Common myeloid progenitor, CD34-positive (primary cell): ENCODE measurements around the gene TEX26.
A peak's percentile ranks its signal among the peaks of the same experiment; 100 is the strongest.

Source experiments
- CTCF ChIA-PET: fragments of 350-600 bp; sonication (Branson Sonifier 250); formaldehyde crosslinking; loops from one replicate; lab custom pipeline; 2021; ENCODE audit warnings: antibody characterized with exemption; lab: Charles Lee
- POLR2A ChIA-PET: fragments of 350-600 bp; sonication (Branson Sonifier 250); formaldehyde crosslinking; loops from one replicate; lab custom pipeline; 2021; ENCODE audit warnings: antibody characterized with exemption; lab: Charles Lee
- DNase-seq, 3 donors: peaks; one replicate each; pipeline versions ENCODE4 v3.0.0 to v3.0.0-alpha.2; 2013
- H3K27ac ChIP-seq, 2 experiments: 1 replicate in 1 of 2; 2 replicates in 1 of 2; pipeline ENCODE4 v1.7.0; 2013; ENCODE audit warnings: inconsistent platforms in 2 of 2, low read length in 2 of 2, mild to moderate bottlenecking in 2 of 2, low read depth in 1 of 2, moderate library complexity in 1 of 2; ENCODE audit not compliant: severe bottlenecking in 2 of 2, insufficient read depth in 1 of 2, poor library complexity in 1 of 2
- H3K27me3 ChIP-seq, 5 experiments: replicated peaks in 2 of 5; 1 replicate in 3 of 5; 2 replicates in 2 of 5; pipeline versions ENCODE4 v1.6.1 to v1.7.0; 2013; ENCODE audit warnings: low read length in 4 of 5, mild to moderate bottlenecking in 2 of 5, moderate library complexity in 2 of 5, inconsistent platforms in 1 of 5; ENCODE audit not compliant: insufficient read depth in 5 of 5, control insufficient read depth in 4 of 5
- H3K36me3 ChIP-seq, 4 experiments: 1 replicate in 2 of 4; 2 replicates in 2 of 4; pipeline versions ENCODE4 v1.6.1 to v1.7.0; 2013; ENCODE audit warnings: low read length in 3 of 4, control low read depth in 1 of 4, mild to moderate bottlenecking in 1 of 4; ENCODE audit not compliant: control insufficient read depth in 4 of 4, insufficient read depth in 4 of 4
- H3K4me1 ChIP-seq, 4 experiments: 1 replicate in 3 of 4; 2 replicates in 1 of 4; pipeline versions ENCODE4 v1.6.1 to v1.7.1; 2013; ENCODE audit warnings: low read length in 3 of 4, mild to moderate bottlenecking in 3 of 4, control low read depth in 1 of 4, inconsistent platforms in 1 of 4, moderate library complexity in 1 of 4; ENCODE audit not compliant: control insufficient read depth in 4 of 4, insufficient read depth in 4 of 4; ENCODE audit errors: control extremely low read depth in 1 of 4
- H3K4me3 ChIP-seq, 7 experiments: 1 replicate in 4 of 7; 2 replicates in 3 of 7; pipeline versions ENCODE4 v1.5.1 to v1.7.0; 2013; ENCODE audit warnings: mild to moderate bottlenecking in 7 of 7, low read length in 6 of 7, moderate library complexity in 6 of 7, inconsistent platforms in 2 of 7, low read depth in 2 of 7, control low read depth in 1 of 7; ENCODE audit not compliant: insufficient read depth in 4 of 7, control insufficient read depth in 1 of 7; ENCODE audit errors: extremely low read depth in 1 of 7
- H3K9me3 ChIP-seq, 5 experiments: 1 replicate in 4 of 5; 2 replicates in 1 of 5; pipeline versions ENCODE4 v1.6.1 to v1.7.1; 2013; ENCODE audit warnings: low read length in 4 of 5, mild to moderate bottlenecking in 2 of 5, inconsistent platforms in 1 of 5, low read depth in 1 of 5, moderate library complexity in 1 of 5; ENCODE audit not compliant: control insufficient read depth in 4 of 5, insufficient read depth in 2 of 5; ENCODE audit errors: control extremely low read depth in 1 of 5
- WGBS: methylation state at CpG from one replicate; pipeline ENCODE4 v1.1.5; 2013; ENCODE audit not compliant: insufficient coverage; 5-methylcytosine and 5-hydroxymethylcytosine counted together

TEX26 gene

GRCh38 chr13:30898070-30898469 lies 34.4 kb upstream of the TEX26 start:
- Histone ChIP-seq H3K9me3 (peaks cover 0 to 1% (median 0%) of the 10 kb centered on the region in 5 experiments), H3K4me1 (peaks cover 0 to 14% (median 0%) of the 10 kb centered on the region in 4 experiments), H3K27me3 (peaks cover 0 to 18% (median 0%) of the 10 kb centered on the region in 5 experiments), H3K4me3 (no peak overlapping the region), H3K36me3 (no peaks in the 10 kb centered on the region), H3K27ac (no peak overlapping the region)
- CTCF ChIA-PET = no interaction called here
- DNase-seq = no peak
- POLR2A ChIA-PET = no interaction called here

DNA sequence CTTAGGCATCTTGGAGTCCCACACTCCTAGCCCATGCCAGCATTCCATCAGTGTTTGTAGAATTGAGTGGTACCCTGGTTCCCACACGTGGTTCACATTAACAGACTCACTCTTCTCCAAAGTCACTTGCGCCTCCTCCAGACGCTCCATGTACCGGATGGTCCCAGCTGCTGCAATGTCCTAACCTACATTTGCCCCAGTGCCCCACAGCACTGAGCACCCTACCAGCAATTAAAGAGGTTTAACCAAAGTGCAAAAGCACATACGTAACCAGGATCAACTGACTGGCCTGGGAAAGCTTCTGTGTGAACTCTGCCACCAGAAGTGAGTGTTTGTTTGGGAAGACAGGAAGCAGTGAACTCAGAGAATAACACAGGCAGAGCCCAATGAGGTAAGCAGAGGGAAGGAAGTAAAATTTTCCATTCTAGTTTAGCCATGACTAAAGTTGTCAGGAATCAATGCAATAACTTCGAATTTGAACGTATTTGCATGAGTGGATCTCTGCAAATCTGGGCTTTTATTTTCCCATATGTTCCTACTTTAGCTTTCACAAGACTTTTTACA lies 33.7 kb upstream of the TEX26 start:
- CTCF ChIA-PET = no interaction called here
- Histone ChIP-seq H3K36me3 (no peaks in the 10 kb centered on the region), H3K4me3 (peak overlapping the region in 1 of 7 experiments; percentile 37), H3K4me1 (peaks cover 0 to 14% (median 0%) of the 10 kb centered on the region in 4 experiments), H3K27me3 (peaks cover 0 to 22% (median 0%) of the 10 kb centered on the region in 5 experiments), H3K27ac (no peak overlapping the region), H3K9me3 (peaks cover 0 to 1% (median 0%) of the 10 kb centered on the region in 5 experiments)
- POLR2A ChIA-PET = no interaction called here
- peak in 2 of 3 donors; percentile 19 to 39 for DNase-seq
- 77% methylated on average over 5 of the region's 7 CpGs for WGBS

GRCh38 chr13:30900436-30900835 lies 32.0 kb upstream of the TEX26 start:
- WGBS = 96% methylated on average over 3 of the region's 4 CpGs
- no peak for DNase-seq
- H3K4me3 ChIP-seq = no peak overlapping the region
- H3K27me3 ChIP-seq = peaks cover 3 to 26% (median 13%) of the 10 kb centered on the region in 5 experiments
- no peaks in the 10 kb centered on the region for H3K36me3 ChIP-seq
- CTCF ChIA-PET = no interaction called here
- no peak overlapping the region for H3K27ac ChIP-seq
- H3K9me3 ChIP-seq = no peaks in the 10 kb centered on the region
- POLR2A ChIA-PET = no interaction called here
- peaks cover 0 to 14% (median 0%) of the 10 kb centered on the region in 4 experiments for H3K4me1 ChIP-seq

DNA sequence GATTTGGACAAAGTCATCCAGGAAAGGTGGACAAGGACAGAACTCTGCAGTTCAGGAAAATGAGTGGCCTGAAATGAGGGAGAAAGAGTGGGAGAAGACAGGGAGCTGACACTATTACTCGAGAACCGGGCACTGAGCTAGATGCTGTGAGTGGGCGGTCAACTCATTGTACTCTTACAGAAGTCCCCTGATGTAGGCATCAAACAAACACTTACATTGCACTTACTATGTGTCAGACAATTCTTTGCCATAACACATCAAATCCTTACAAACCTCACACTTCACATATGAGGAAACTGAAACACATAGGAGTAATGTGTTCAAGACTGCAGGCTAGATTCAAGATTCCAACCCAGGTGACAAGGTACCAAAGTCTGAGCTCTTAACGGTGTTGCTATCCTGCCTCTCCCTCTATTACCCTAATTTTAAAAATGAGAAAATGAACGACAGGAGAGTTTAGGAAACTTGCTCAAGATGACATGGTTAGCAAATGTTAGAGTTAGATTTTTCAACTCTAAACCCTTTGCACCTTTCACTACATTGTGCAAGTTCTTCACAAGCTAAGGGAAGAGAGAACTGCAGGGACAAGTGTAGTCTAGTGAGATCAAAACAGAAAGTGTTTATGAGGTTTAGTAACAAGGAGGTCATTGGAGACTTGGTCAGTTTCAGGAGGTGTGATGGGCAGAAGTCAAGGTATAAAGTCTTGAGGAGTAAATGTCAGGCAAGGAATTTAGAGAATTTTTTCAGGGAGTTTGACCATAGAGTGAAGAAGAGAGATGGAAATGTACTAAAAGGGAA lies 31.3 kb upstream of the TEX26 start:
- Histone ChIP-seq H3K9me3 (no peaks in the 10 kb centered on the region), H3K4me1 (peaks cover 0 to 19% (median 2%) of the 10 kb centered on the region in 4 experiments), H3K27me3 (peaks cover 3 to 32% (median 20%) of the 10 kb centered on the region in 5 experiments), H3K36me3 (no peaks in the 10 kb centered on the region), H3K4me3 (no peak overlapping the region), H3K27ac (no peak overlapping the region)
- POLR2A ChIA-PET = no interaction called here
- CTCF ChIA-PET = no interaction called here
- DNase-seq = no peak
- 91% methylated on average over 3 of the region's 5 CpGs for WGBS

GRCh38 chr13:30904043-30904442 lies 28.4 kb upstream of the TEX26 start:
- Histone ChIP-seq H3K27me3 (peaks cover 3 to 33% (median 30%) of the 10 kb centered on the region in 5 experiments), H3K4me1 (peaks cover 0 to 35% (median 22%) of the 10 kb centered on the region in 4 experiments), H3K27ac (no peak overlapping the region), H3K4me3 (no peak overlapping the region), H3K36me3 (no peaks in the 10 kb centered on the region), H3K9me3 (no peaks in the 10 kb centered on the region)
- ChIA-PET POLR2A (no interaction called here), CTCF (no interaction called here)
- no peak for DNase-seq
- WGBS = 100% methylated on average over 1 of the region's 1 CpG

DNA sequence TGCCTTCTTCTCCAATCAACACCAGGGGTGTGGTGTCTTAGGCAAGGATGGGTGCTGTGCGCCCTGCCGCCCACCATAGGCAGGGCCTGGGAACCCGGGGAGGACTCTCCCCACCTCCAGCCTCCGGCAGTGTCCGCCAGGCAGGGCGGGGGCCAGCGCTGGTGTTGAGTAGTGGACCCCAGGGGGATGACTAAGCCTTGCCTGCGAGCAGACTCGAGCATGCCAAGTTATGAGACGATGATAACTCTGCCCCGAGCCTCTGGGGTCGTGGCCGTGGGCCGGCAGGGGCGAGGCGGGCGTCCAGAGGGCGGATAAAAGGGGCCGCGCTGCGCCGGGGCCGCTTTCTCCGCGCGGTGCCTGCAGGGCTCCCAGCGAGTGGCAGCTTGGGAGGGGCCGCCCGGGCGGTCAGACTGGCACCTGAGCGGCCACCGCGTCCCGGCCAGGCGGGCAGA lies 26.5 kb upstream of the TEX26 start, which contains the start of gene MEDAG:
Gene MEDAG (plus strand): TSS at position 340 of the 452 bp plus-strand sequence. CDS start 245 bp downstream, outside the sequence.
- Histone ChIP-seq H3K4me3 (peak within 1 kb of the TSS in 3 of 7 experiments; percentile 20 to 54 (median 41)), H3K27me3 (peaks cover 3 to 33% (median 25%) of the 10 kb centered on the region in 5 experiments), H3K36me3 (no peaks in the 10 kb centered on the region), H3K4me1 (peaks cover 0 to 28% (median 22%) of the 10 kb centered on the region in 4 experiments), H3K27ac (no peak within 1 kb of the TSS), H3K9me3 (no peaks in the 10 kb centered on the region)
- ChIA-PET CTCF (interaction anchor here (0.9 kb wide), 1 partner anchor 40 kb away, joined by 3 read pairs; no protein-coding TSS in a partner anchor), POLR2A (no interaction called here)
- 17% methylated on average over 25 of the region's 35 CpGs for WGBS
- no peak for DNase-seq
